NCI-H2227 treated with DMSO at 0.1 percent for 48 hours (cell line): Measurements from ENCODE around the gene CCM2L.

ENCODE experiments used
- DNase-seq: peaks from one replicate; lab custom pipeline; 2025; lab: John Stamatoyannopoulos, UW

CCM2L gene

GRCh38 chr20:32062776-32063170, 52.5 kb downstream of the CCM2L start:
- DNase-seq: no peak

- no peak for DNase-seq
These were observed 53.5 kb downstream of the CCM2L start for GRCh38 chr20:32063695-32064094.

GRCh38 chr20:32064667-32065066, 54.4 kb downstream of the CCM2L start:
- DNase-seq: no peak

- DNase-seq: no peak
These were observed 57.1 kb downstream of the CCM2L start for GRCh38 chr20:32067234-32067821.

GRCh38 chr20:32068174-32068573, 57.9 kb downstream of the CCM2L start:
- DNase-seq: no peak

GRCh38 chr20:32069711-32070110, 59.5 kb downstream of the CCM2L start:
- DNase-seq: no peak

GRCh38 chr20:32070282-32070681, 60.0 kb downstream of the CCM2L start:
- DNase-seq: no peak

GRCh38 chr20:32070690-32071213, 60.5 kb downstream of the CCM2L start:
- DNase-seq: no peak

GRCh38 chr20:32071395-32072167, 61.3 kb downstream of the CCM2L start:
- no peak for DNase-seq

GRCh38 chr20:32072168-32072750, 62.0 kb downstream of the CCM2L start:
- no peak for DNase-seq

GRCh38 chr20:32075534-32075933, 65.3 kb downstream of the CCM2L start:
- DNase-seq: no peak

GRCh38 chr20:32077190-32077589, 67.0 kb downstream of the CCM2L start:
- no peak for DNase-seq

- no peak for DNase-seq
These were observed 68.1 kb downstream of the CCM2L start for GRCh38 chr20:32078322-32078721.

- no peak for DNase-seq
These were observed 68.6 kb downstream of the CCM2L start for GRCh38 chr20:32078791-32079190.

GRCh38 chr20:32079655-32080109, 69.4 kb downstream of the CCM2L start:
- DNase-seq: no peak

- no peak for DNase-seq
These were observed 70.5 kb downstream of the CCM2L start for GRCh38 chr20:32080783-32081182.
